Skin of body (tissue), 2 donors: Measurements from ENCODE around the gene ZSCAN1. TPM values are rescaled to one million over a fixed set of nuclear protein-coding genes. Genes with fewer than 3 reads are reported as not detected.

Source experiments
- DNase-seq: peaks from one replicate; lab custom pipeline; 2025; lab: John Stamatoyannopoulos, UW
- total RNA-seq: library from RNA; depleted of rRNA; stranded (reverse); fragments of >200 nt; gene quantifications from one replicate; pipeline ENCODE4 v1.2.3, GENCODE V29; 2014

The ZSCAN1 gene
- total RNA-seq, 1 donor from 2014 or later, result 0.30 TPM

- DNase-seq, result no peak
Observed at GRCh38 chr19:58038688-58039204, 4.9 kb downstream of the ZSCAN1 start.

GRCh38 chr19:58040751-58041525, 7.1 kb downstream of the ZSCAN1 start:
- DNase-seq, result no peak

GRCh38 chr19:58042495-58043340, 8.9 kb downstream of the ZSCAN1 start:
- no peak for DNase-seq

GRCh38 chr19:58044391-58044790, 10.6 kb downstream of the ZSCAN1 start:
- no peak for DNase-seq

GRCh38 chr19:58044886-58045285, 11.1 kb downstream of the ZSCAN1 start:
- no peak for DNase-seq

- DNase-seq, result no peak
Observed at GRCh38 chr19:58045411-58046050, 11.7 kb downstream of the ZSCAN1 start.

- no peak for DNase-seq
Observed at GRCh38 chr19:58046856-58047255, 13.0 kb downstream of the ZSCAN1 start.

- no peak for DNase-seq
Observed at GRCh38 chr19:58047672-58048071, 13.8 kb downstream of the ZSCAN1 start.

- no peak for DNase-seq
Observed at GRCh38 chr19:58052256-58052655, 18.4 kb downstream of the ZSCAN1 start.

GRCh38 chr19:58053480-58054156, 19.8 kb downstream of the ZSCAN1 start:
- DNase-seq, result no peak

- DNase-seq, result peak; percentile 50
Observed at GRCh38 chr19:58054901-58055874, 21.4 kb downstream of the ZSCAN1 start.

GRCh38 chr19:58056261-58056660, 22.4 kb downstream of the ZSCAN1 start:
- DNase-seq, result no peak

- DNase-seq, result no peak
Observed at GRCh38 chr19:58056861-58057260, 23.0 kb downstream of the ZSCAN1 start.

- no peak for DNase-seq
Observed at GRCh38 chr19:58058467-58058866, 24.6 kb downstream of the ZSCAN1 start.

- peak; percentile 88 for DNase-seq
Observed at GRCh38 chr19:58059003-58059670, 25.3 kb downstream of the ZSCAN1 start, which contains the start of gene ZNF135. Gene ZNF135 (plus strand): TSS chr19:58059282. CDS start chr19:58060003, 721 bp downstream.

- no peak for DNase-seq
Observed at GRCh38 chr19:58059671-58060078, 25.9 kb downstream of the ZSCAN1 start.

GRCh38 chr19:58060231-58060630, 26.4 kb downstream of the ZSCAN1 start:
- DNase-seq, result no peak

- no peak for DNase-seq
Observed at GRCh38 chr19:58063712-58064111, 29.9 kb downstream of the ZSCAN1 start.

GRCh38 chr19:58067240-58067912, 33.6 kb downstream of the ZSCAN1 start:
- DNase-seq, result no peak
